Lung (tissue), 12 donors: ENCODE measurements around the gene ZNF526. TPM values are rescaled to one million over a fixed set of nuclear protein-coding genes. Genes with fewer than 3 reads are reported as not detected.
A peak's percentile ranks its signal among the peaks of the same experiment; 100 is the strongest.

Experiments used
- ATAC-seq: fragments of 200-7000 bp; cut with Tn5 transposase; one replicate; pipeline ENCODE4 v1.9.1; 2020; ENCODE audit warnings: moderate number of reproducible peaks; ENCODE audit not compliant: insufficient read depth, low FRiP score
- DNase-seq, 3 donors: peaks; one replicate each; pipeline ENCODE4 v3.0.0-alpha.2; 2013 to 2017
- H3K27ac ChIP-seq, 2 donors: one replicate each; pipeline ENCODE4 v1.5.1; 2013; ENCODE audit warnings: mild to moderate bottlenecking in 2 of 2, moderate library complexity in 2 of 2, control low read depth in 1 of 2, inconsistent platforms in 1 of 2, low read depth in 1 of 2, low read length in 1 of 2
- H3K27me3 ChIP-seq, 3 donors: one replicate each; pipeline ENCODE4 v1.5.1; 2013; ENCODE audit warnings: low read length in 2 of 3; ENCODE audit not compliant: control insufficient read depth in 3 of 3, insufficient read depth in 3 of 3
- H3K36me3 ChIP-seq, 4 donors: one replicate each; pipeline ENCODE4 v1.5.1; 2013; ENCODE audit warnings: low read length in 4 of 4, mild to moderate bottlenecking in 1 of 4, moderate library complexity in 1 of 4; ENCODE audit not compliant: control insufficient read depth in 4 of 4, insufficient read depth in 4 of 4
- H3K4me1 ChIP-seq, 5 donors: one replicate each; pipeline ENCODE4 v1.5.1; 2013; ENCODE audit warnings: low read length in 5 of 5, mild to moderate bottlenecking in 2 of 5, moderate library complexity in 1 of 5; ENCODE audit not compliant: control insufficient read depth in 5 of 5, insufficient read depth in 5 of 5
- H3K4me3 ChIP-seq: one replicate; pipeline ENCODE4 v1.5.1; 2013; ENCODE audit warnings: mild to moderate bottlenecking, control low read depth, moderate library complexity
- H3K9ac ChIP-seq, 2 donors: one replicate each; pipeline ENCODE4 v1.5.1; 2013; ENCODE audit warnings: low read length in 2 of 2, control low read depth in 1 of 2; ENCODE audit not compliant: insufficient read depth in 1 of 2
- H3K9me3 ChIP-seq, 4 donors: one replicate each; pipeline ENCODE4 v1.5.1; 2013; ENCODE audit warnings: low read length in 3 of 4, mild to moderate bottlenecking in 1 of 4, moderate library complexity in 1 of 4; ENCODE audit not compliant: control insufficient read depth in 4 of 4, insufficient read depth in 3 of 4
- CTCF ChIP-seq: IDR thresholded peaks from 2 replicates; pipeline ENCODE4 v1.5.1; 2012; ENCODE audit warnings: mild to moderate bottlenecking; ENCODE audit errors: control extremely low read depth, extremely low read depth
- WGBS, 2 donors: extraction: QIAGEN DNeasy Blood & Tissue Kit; methylation state at CpG; one replicate each; pipeline ENCODE4 v1.1.7; 2013; 5-methylcytosine and 5-hydroxymethylcytosine counted together
- polyA plus RNA-seq, 2 donors: library from polyadenylated mRNA; stranded (reverse); fragments of 200-250 nt; gene quantifications; one replicate each; pipeline ENCODE4 v1.2.1, GENCODE V29; 2013
- total RNA-seq, 2 donors: library from RNA; depleted of rRNA in 1 of 2; stranded (reverse); fragments of >200 nt in 1 of 2; gene quantifications; one replicate each; pipeline ENCODE4 v1.2.1, GENCODE V29; 2014 to 2021
- donor health status: control.
- donor health status: control.
- donor health status: Bipolar disorder and iron deficiency.
- donor health status: healthy.
- donor health status: DM: yes; HTN: yes; CAD: no.

The ZNF526 gene
- total and polyA plus RNA-seq, 4 donors: 4.6 to 14.4 (median 5.4) TPM

- Histone ChIP-seq H3K9me3 (no peaks in the 10 kb centered on the region), H3K4me1 (peaks cover 12 to 37% (median 19%) of the 10 kb centered on the region in 5 donors)
Measured at GRCh38 chr19:42251572-42252358, 31.7 kb downstream of the ZNF526 start.

DNA sequence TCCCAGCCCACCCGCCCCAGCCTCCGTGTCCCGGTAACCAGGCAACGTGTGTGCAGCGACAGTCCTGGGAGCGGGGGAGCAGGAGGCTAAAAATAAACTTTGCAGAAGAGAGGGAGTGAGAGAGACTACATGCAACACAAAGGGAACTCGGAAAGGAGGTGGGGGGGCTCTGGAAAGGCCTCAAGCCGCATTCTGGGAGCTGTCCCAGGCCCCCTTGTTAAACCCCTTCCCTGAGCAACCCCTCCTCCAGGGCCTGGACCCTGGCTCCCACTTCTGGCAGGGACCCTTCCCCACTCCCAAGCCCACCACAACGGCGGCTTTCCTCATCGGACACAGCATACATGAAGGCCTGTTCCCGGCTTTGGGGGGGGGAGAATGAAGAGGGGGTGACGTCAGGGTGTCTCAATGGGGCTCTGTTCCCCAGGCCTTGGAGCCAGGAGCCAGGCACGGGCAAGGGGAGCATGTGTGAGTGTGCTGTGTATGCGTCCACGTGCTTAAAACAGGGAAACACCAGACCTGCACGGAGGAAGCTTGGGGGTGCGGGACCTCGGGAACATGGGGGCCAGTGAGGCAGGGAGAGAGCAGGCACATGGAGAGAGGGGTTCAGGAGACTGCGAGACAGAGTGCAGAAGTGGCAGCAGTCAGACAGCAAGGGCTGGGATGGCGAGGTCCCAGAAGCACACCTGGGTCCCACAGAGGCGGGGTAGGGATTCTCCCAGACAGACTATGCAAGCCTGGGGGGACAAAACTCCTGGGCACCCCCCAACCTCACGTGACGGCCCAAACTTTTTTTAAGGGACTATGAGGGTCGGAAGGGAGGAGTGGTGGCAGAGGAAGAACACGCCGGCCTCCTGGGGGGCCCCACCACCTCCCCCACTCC is 32.5 kb downstream of the ZNF526 start:
- ATAC-seq (no peak), DNase-seq (peak; percentile 76 to 85 (median 79))
- TF ChIP-seq CTCF: no peak
- peaks cover 12 to 38% (median 19%) of the 10 kb centered on the region in 5 donors for H3K4me1 ChIP-seq
- H3K27ac ChIP-seq: peak overlapping the region; percentile 83 to 89
- H3K9me3 ChIP-seq: no peaks in the 10 kb centered on the region
- 6 to 7% methylated on average over 25 to 27 of the region's 27 CpGs for WGBS, 2 donors
- peaks cover 5 to 19% (median 11%) of the 10 kb centered on the region in 4 donors for H3K36me3 ChIP-seq
- peak overlapping the region; percentile 67 to 82 for H3K9ac ChIP-seq
- peak overlapping the region; percentile 66 for H3K4me3 ChIP-seq
- H3K27me3 ChIP-seq: no peaks in the 10 kb centered on the region

More at GRCh38 chr19:42251572-42252358, 31.7 kb downstream of the ZNF526 start:
- ATAC-seq (no peak), DNase-seq (no peak)
- H3K27me3 ChIP-seq: no peaks in the 10 kb centered on the region
- peak overlapping the region; percentile 58 to 89 for H3K27ac ChIP-seq
- WGBS, 2 donors: 71% methylated on average over 4 of the region's 4 CpGs
- H3K4me3 ChIP-seq: no peak overlapping the region
- peaks cover 7 to 19% (median 13%) of the 10 kb centered on the region in 4 donors for H3K36me3 ChIP-seq
- TF ChIP-seq CTCF: no peak
- peak overlapping the region; percentile 25 to 68 for H3K9ac ChIP-seq

DNA sequence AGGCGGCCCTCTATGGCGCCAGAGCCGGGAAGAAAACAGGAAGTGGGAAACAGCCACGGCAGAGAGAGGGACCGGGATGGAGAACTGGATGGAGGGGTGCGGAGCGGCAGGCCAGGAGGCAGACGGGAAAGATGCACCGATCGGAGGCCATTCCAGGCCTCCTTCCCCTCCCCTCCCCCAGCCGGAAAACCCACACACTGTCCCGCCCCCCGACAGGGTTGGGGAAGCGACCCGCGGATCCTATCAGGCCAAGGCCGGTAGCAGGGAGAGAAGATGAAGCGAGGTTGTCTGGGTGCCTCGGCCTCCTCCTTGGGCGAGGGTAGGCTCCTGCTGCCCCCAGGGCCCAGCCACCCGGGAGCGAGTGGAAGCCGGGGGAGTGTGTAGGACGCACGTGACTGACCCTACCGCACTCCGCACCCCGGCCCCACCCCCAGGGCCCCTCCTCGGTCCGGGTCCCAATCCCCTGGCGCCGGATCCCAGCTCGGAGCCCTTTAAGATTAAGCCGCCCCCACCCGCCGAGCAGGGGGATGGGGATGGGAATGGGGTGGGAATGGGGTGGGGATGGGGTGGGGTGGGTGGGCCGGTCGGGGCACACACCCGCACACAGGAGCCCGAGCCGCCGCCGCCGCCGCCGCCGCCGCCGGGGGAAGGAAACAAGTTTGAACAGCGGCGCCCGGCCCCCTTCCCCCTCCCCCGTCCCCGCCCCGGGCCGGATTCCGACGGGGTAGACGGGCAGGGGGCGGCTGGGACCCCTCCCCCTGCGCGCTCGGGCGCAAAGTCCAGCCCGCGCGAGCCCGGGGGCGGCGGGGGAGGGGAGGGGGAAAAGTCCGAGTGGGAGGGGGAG is 33.4 kb downstream of the ZNF526 start:
- peaks cover 12 to 38% (median 19%) of the 10 kb centered on the region in 5 donors for H3K4me1 ChIP-seq
- peak; percentile 79 to 87 (median 80) for DNase-seq
- 1% methylated on average over 42 to 69 of the region's 71 CpGs for WGBS, 2 donors
- no peak for TF ChIP-seq CTCF
- ATAC-seq: peak; percentile 10
- H3K9ac ChIP-seq: peak overlapping the region; percentile 67 to 82
- peak overlapping the region; percentile 98 to 99 for H3K27ac ChIP-seq
- H3K36me3 ChIP-seq: peaks cover 5 to 17% (median 11%) of the 10 kb centered on the region in 4 donors
- peak overlapping the region; percentile 73 for H3K4me3 ChIP-seq
- H3K27me3 ChIP-seq: no peaks in the 10 kb centered on the region
- no peaks in the 10 kb centered on the region for H3K9me3 ChIP-seq
